ENCODE measurements around the gene PDGFA.

The PDGFA gene

DNA sequence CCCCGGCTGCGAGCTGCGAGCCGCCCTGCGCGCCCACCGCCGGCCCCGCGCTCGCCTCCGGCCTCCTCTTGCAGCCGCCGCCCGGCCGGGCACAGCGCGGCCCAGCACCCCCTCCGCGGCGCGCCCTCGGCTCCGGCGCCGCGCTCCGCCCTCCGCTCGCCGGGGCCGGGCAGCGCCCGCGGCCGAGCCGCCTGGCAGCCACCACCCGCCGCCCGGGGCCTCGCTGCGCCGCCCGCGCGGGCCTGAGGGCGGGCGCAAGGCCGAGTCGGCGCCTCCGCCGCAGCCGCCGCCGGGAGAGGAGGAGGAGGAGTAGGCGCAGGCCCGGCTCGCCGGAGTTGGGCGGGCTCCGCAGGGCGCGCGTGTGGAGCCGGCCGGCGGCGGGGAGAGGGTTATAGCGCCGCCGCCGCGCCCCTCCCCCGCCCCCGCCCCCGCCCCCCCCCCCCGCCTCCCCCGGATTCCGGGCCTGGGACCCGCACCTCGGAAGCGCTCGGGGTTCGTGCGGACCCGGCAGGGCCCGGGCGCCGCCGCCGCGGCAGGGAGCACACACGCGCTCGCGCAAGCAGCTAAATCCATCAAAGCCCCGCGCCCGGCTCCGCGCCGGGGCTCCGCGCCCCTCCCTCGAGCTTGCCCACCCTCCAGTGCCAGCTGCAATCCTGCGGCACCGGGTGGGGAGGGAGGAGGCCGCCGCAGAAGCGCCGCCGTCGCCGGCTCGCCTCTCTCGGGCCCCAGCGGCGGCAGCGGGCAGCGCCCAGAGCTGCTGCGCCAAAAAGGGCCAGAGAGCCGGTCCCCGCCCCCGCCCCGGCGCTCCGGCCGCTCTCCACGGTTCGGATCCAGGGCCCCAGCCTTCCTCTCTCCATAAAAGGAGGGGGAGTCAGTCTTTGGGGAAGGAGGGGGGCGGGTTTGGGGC lies at the start of gene PDGFA:
TSS of gene PDGFA (minus strand) at position 363 of the 907 bp plus-strand sequence. CDS start 845 bp downstream, outside the sequence.
- peak within 1 kb of the TSS; percentile 88 for H3K9ac ChIP-seq (ENCODE audit: low read depth, low read length)

DNA sequence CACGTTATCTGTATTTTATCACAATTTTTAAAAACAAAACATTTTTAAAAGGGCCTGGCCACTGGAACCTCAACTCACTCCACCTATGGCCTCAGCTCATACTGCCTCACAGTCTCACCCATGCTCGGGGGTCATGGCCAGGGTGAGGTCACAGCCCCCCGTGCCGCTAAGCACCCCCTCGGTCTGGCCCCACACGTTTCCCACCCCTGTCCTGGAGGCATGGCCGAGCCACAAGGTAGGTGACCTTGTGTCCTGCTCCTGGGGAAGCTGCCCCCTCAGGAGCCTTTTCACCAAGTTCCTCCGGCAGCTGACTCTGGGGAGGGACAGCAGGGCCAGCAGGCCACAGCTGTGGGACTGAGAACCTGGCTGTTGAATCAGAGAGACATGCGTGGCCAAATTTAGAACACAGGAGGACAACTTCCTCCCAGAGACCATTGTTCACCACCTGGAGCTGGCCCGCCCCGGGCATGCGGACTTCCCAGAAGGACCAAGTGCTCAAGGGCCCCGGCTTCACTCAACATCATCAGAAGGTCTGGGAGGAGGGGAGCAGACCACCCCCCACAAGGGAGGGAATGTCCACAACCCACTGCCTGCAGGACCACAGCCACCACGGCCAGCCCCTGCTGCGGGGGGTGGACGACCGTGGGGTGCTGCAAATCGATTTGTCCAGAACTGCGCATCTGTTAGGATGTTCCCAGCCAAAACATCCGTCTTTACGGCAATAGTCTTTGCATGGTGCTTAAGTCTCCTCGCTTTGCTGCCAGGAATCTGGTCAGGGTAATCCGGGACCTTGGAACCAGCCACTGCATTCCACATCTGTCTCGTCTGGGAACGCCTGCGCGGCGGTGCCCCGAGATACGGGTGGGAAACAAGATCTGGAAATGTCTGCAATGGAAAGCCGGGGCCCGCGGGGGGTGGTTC lies 48.6 kb upstream of the PDGFA start:
- Histone ChIP-seq H3K9ac (ENCODE audit: low read depth, low read length) (no peak overlapping the region), H3K4me1 (ENCODE audit: insufficient read depth, low read length) (peaks cover 9% of the 10 kb centered on the region; the same call in 1 of the 2 replicates), H3K36me3 (ENCODE audit: insufficient read depth, low read length) (no peaks in the 10 kb centered on the region), H3K9me3 (ENCODE audit: control insufficient read depth, insufficient read depth, low read length) (no peaks in the 10 kb centered on the region)

More for the DNA sequence above, at the start of gene PDGFA:
- Histone ChIP-seq H3K36me3 (ENCODE audit: insufficient read depth, low read length) (no peaks in the 10 kb centered on the region), H3K4me1 (ENCODE audit: insufficient read depth, low read length) (peaks cover 8% of the 10 kb centered on the region; the same call in 1 of the 2 replicates), H3K9me3 (ENCODE audit: control insufficient read depth, insufficient read depth, low read length) (no peaks in the 10 kb centered on the region)

DNA sequence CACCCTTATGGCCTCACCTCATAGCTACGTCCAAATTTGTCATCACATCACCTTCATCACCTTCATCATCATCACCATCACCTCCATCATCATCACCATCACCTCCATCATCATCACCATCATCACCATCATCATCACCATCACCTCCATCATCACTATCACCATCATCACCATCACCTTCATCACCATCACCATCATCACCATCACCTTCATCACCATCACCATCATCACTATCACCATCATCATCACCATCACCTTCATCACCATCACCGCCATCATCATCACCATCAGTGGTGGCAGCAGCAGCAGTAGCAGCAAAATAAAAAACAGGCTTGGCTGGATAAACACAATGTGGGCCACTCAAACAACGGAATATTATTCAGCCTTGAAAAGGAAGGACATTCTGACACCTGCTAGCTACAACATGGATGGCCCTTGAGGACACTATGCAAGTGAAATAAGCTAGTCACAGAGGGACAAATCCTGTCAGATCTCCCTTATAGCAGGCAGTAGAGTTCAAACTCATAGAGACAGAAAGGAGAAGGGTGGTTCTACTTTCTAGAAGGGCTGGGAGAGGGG lies 47.7 kb upstream of the PDGFA start:
- Histone ChIP-seq H3K36me3 (ENCODE audit: insufficient read depth, low read length) (no peaks in the 10 kb centered on the region), H3K9ac (ENCODE audit: low read depth, low read length) (no peak overlapping the region), H3K4me1 (ENCODE audit: insufficient read depth, low read length) (peaks cover 1% of the 10 kb centered on the region; the same call in 1 of the 2 replicates), H3K9me3 (ENCODE audit: control insufficient read depth, insufficient read depth, low read length) (no peaks in the 10 kb centered on the region)

DNA sequence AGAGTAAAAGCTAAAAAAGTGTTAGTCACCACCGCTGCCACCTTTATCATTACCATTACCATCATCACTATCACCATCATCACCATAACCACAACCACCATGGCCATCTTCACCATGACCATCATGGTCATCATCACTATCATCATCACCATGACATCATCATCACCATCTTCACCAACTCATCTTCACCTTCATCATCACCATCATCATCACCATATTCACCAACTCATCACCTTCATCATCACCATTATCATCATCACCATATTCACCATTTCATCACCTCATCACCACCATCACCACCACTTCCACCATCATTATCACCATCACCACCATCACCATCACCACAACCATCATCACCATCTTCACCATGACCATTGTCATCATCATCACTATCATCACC lies 46.5 kb upstream of the PDGFA start:
- H3K4me1 ChIP-seq (ENCODE audit: insufficient read depth, low read length), result no peaks in the 10 kb centered on the region
- H3K9ac ChIP-seq (ENCODE audit: low read depth, low read length), result no peak overlapping the region
- H3K36me3 ChIP-seq (ENCODE audit: insufficient read depth, low read length), result no peaks in the 10 kb centered on the region
- H3K9me3 ChIP-seq (ENCODE audit: control insufficient read depth, insufficient read depth, low read length), result no peaks in the 10 kb centered on the region

DNA sequence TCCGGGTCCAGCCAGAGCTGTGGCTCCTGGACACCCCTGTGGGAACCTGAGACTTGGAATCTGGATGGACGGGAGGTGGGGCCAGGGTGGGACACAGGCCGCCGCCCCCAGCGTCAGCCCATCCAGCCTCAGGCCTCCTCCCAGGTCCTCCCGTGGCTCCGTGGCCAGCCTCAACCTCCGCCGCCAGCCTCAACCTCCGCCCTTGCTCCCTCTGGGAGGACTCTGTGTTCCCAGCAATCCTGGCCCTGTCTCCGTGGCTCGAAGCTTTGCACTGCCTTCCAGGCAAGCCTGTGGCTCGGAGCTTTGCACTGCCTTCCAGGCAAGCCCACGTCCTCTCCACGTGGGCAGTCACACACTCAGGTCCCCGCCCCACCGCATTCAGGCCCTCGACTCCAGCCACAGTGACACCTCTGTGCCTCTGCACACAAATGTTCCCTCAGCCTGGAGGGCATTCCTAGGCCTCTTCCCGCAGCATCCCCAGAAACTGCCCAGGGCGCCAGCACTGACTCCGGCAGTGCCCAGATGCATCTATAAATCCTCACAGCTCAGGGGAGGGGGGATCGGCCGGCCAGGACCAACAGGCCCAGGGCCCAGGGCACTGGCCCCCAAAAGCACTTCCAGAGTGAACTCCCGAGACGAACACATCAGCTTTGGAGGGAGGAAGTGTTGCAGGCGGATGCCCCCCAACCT lies 44.7 kb upstream of the PDGFA start:
- H3K9ac ChIP-seq (ENCODE audit: low read depth, low read length), result no peak overlapping the region
- no peaks in the 10 kb centered on the region for H3K36me3 ChIP-seq (ENCODE audit: insufficient read depth, low read length)
- no peaks in the 10 kb centered on the region for H3K9me3 ChIP-seq (ENCODE audit: control insufficient read depth, insufficient read depth, low read length)
- H3K4me1 ChIP-seq (ENCODE audit: insufficient read depth, low read length), result no peaks in the 10 kb centered on the region

DNA sequence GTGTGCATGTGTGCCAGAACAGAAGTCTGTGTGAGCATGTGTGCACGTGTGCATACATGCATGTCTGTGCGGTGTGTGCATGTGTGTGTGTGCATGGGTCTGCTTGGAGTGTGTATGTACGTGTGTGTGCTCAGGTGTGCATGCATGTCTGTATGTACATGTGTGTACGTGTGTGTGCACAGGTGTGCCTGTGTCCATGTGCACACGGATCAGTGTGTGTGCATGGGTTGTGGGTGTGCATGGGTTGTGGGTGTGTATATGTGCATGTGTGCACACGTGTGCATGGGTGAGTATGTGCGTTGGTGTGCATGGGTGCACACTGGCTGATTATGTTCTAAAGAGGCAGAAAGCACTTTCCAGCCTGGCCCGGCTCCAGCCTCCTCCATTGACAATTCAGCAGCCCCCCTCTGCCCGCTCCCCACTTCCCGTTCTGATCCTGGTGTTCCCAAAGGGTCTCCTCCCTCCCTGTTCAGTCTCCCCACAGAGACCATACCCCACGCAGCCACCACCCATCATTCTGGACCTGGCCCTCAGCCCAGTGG lies 44.1 kb upstream of the PDGFA start:
- no peaks in the 10 kb centered on the region for H3K9me3 ChIP-seq (ENCODE audit: control insufficient read depth, insufficient read depth, low read length)
- no peaks in the 10 kb centered on the region for H3K4me1 ChIP-seq (ENCODE audit: insufficient read depth, low read length)
- no peaks in the 10 kb centered on the region for H3K36me3 ChIP-seq (ENCODE audit: insufficient read depth, low read length)
- no peak overlapping the region for H3K9ac ChIP-seq (ENCODE audit: low read depth, low read length)

DNA sequence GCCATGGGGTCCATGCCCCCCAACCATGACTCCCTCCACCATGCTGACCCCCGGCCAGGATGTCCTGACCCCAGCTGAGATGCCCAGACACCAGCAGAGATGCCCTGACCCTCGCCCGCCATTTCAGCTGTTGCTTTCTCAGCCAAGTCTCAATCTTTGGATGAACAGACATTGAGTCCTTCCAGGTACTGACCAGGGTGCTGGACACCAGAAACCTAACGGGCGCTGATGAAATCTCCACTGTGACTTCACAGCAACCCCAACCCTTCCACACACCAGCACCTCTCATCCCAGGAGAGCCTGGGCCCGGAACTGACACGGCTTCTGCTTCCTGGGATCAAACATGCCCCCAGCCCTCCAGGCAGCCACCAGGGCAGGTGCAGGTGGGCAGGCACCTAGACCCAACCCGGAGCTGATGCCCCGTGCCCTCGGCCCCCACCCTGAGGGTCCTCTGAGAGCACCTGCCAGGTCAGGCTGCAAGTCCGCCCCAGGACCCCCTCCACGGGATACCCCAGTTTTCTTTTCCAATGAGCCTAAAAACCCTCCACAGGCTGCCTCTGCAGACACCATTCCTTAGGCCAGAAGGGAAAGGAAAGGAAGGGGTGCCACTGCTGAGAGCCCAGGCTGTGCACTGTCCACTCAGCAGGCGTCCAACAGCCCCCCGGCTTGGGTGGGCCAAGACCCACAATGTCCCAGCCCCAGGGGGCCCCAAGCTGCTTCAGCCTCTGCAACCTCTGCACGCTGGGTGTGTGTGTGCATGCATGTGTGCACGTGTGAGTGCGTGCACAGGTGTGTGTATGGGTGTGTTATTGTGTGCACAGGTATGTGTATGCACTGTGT lies 43.4 kb upstream of the PDGFA start:
- H3K9me3 ChIP-seq (ENCODE audit: control insufficient read depth, insufficient read depth, low read length), result no peaks in the 10 kb centered on the region
- H3K36me3 ChIP-seq (ENCODE audit: insufficient read depth, low read length), result no peaks in the 10 kb centered on the region
- H3K4me1 ChIP-seq (ENCODE audit: insufficient read depth, low read length), result no peaks in the 10 kb centered on the region
- H3K9ac ChIP-seq (ENCODE audit: low read depth, low read length), result no peak overlapping the region

DNA sequence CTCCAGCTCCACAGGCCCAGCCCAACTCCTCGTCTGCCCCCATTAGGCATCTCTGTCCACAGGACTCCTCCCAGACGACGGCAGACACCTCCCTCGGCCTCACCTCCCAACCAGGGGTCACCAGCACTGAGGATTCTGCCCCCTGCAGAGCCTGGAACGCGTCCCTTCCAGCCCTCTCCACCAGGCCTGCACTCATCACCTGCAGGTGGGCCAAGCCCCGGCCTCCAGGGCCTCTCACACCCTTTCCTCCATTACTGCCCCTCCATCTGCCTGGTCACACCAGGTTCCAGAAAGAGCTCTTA lies 42.7 kb upstream of the PDGFA start:
- no peaks in the 10 kb centered on the region for H3K9me3 ChIP-seq (ENCODE audit: control insufficient read depth, insufficient read depth, low read length)
- no peaks in the 10 kb centered on the region for H3K36me3 ChIP-seq (ENCODE audit: insufficient read depth, low read length)
- H3K9ac ChIP-seq (ENCODE audit: low read depth, low read length), result no peak overlapping the region
- H3K4me1 ChIP-seq (ENCODE audit: insufficient read depth, low read length), result no peaks in the 10 kb centered on the region

DNA sequence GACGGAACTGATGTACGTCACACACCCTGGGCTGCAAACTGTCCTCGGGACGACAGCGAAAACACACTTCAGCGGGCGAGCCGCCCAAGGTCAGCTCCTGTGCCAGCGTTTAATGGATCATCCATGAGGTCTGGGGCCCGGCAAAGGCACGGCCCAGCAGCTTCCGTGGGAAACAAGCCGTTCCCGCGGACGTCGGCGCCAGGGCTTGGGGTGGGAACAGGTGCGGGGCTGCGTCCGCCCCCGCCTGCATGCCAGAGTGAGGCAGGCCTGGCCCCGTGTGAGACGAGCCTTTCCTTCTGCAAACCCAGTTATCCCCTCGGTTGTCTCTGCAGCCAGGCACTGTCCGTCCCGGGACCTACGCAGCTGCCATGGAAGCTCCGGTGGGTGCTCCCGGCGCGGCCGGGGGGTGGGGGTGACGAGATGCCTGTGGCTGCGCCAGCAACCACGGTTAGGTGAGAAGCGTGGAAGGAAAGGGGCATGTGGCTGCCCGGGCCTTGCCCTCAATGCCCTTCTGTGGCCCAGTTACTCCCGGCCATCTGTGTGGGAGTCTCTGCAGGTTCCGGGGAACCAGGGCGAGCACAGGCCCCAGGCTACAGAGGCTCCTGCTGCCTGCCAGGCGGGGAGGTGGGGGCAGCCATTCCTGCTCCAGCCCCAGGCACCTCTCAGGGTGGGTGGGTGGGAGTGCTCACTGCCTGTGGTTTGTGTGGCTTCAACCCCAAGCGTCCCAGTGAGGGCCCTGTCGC lies 42.2 kb upstream of the PDGFA start:
- no peaks in the 10 kb centered on the region for H3K4me1 ChIP-seq (ENCODE audit: insufficient read depth, low read length)
- H3K36me3 ChIP-seq (ENCODE audit: insufficient read depth, low read length), result no peaks in the 10 kb centered on the region
- no peak overlapping the region for H3K9ac ChIP-seq (ENCODE audit: low read depth, low read length)
- no peaks in the 10 kb centered on the region for H3K9me3 ChIP-seq (ENCODE audit: control insufficient read depth, insufficient read depth, low read length)

DNA sequence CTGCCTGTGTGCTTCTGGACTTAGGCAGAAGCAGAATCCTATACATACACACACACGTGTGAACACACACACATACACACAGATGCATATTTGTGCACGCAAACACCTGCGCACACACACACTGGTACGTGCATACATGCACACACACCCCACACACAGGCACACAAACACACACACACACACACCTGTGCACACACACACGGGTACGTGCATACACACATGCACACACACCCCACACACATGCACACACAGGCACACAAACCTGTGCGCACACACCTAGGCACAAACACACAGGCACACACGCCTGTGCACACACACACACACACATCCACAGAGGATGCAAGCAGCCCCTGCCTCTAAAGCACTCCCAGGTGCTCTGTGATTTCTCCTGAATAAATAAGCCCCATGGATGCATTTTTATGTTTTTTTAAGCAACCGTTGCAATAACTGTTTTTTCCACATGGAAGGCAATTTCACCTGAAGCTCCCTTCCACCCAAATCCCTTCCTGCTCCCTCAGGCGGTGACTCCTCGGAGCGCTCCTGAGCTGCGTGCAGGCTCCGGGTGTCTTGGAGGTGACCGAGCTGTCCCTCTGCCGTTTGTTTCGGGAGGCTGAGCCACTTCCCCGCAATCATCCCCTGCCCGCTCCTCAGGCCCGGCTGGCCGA lies 41.5 kb upstream of the PDGFA start:
- Histone ChIP-seq H3K36me3 (ENCODE audit: insufficient read depth, low read length) (no peaks in the 10 kb centered on the region), H3K4me1 (ENCODE audit: insufficient read depth, low read length) (no peaks in the 10 kb centered on the region), H3K9me3 (ENCODE audit: control insufficient read depth, insufficient read depth, low read length) (no peaks in the 10 kb centered on the region), H3K9ac (ENCODE audit: low read depth, low read length) (no peak overlapping the region)

DNA sequence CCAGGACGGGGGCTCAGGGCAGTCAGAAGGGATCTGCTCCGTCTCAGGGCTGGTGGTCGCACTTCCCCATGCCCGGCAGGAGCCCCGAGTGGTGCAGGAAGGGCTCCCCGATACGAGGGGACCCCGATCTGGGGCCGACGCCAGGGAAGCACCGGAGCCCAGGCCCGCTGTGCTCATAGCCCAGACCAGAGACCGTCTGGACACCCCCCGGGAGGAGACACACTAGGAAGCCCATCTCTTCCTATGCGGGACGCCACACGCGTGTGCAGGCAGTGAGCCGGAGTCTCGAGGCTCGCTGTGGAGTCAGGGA lies 39.7 kb upstream of the PDGFA start:
- Histone ChIP-seq H3K9ac (ENCODE audit: low read depth, low read length) (no peak overlapping the region), H3K9me3 (ENCODE audit: control insufficient read depth, insufficient read depth, low read length) (no peaks in the 10 kb centered on the region), H3K36me3 (ENCODE audit: insufficient read depth, low read length) (no peaks in the 10 kb centered on the region), H3K4me1 (ENCODE audit: insufficient read depth, low read length) (no peaks in the 10 kb centered on the region)

DNA sequence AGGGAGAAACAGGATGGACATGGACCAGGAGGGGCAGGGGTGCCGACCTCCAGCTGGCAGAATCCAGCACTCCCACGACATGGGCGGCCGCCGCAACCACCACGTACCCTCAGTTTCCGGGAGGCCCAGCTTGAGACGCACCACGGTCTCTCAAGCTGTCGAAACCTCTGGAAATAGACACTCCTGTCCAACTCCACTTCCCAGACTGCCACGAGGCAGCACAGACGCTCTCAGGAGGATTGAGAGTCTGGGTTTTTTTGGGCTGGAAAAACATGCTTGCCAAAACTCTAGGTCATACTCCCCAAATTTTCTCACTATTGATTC lies 37.9 kb upstream of the PDGFA start:
- Histone ChIP-seq H3K9ac (ENCODE audit: low read depth, low read length) (no peak overlapping the region), H3K9me3 (ENCODE audit: control insufficient read depth, insufficient read depth, low read length) (no peaks in the 10 kb centered on the region), H3K4me1 (ENCODE audit: insufficient read depth, low read length) (no peaks in the 10 kb centered on the region), H3K36me3 (ENCODE audit: insufficient read depth, low read length) (no peaks in the 10 kb centered on the region)

All from ES-I3 (cell line).